Ishikawa (cell line): ENCODE measurements around the gene MAML2.
A peak's percentile ranks its signal among the peaks of the same experiment; 100 is the strongest.

Experiments
- CEBPB ChIP-seq: IDR thresholded peaks from 2 replicates; pipeline ENCODE4 v1.6.1; 2012
- CREB1 ChIP-seq: IDR thresholded peaks from 2 replicates; pipeline ENCODE4 v1.6.1; 2012; ENCODE audit warnings: low read depth
- EGR1 ChIP-seq: IDR thresholded peaks from 2 replicates; pipeline ENCODE4 v1.6.1; 2012
- EP300 ChIP-seq: IDR thresholded peaks from 2 replicates; pipeline ENCODE4 v1.6.1; 2012; ENCODE audit warnings: borderline replicate concordance
- FOXM1 ChIP-seq: IDR thresholded peaks from 2 replicates; pipeline ENCODE4 v1.6.1; 2012; ENCODE audit warnings: low read depth, borderline replicate concordance
- MAX ChIP-seq: IDR thresholded peaks from 2 replicates; pipeline ENCODE4 v1.6.1; 2012
- NFIC ChIP-seq: IDR thresholded peaks from 2 replicates; pipeline ENCODE4 v1.6.1; 2012
- RAD21 ChIP-seq: IDR thresholded peaks from 2 replicates; pipeline ENCODE4 v1.6.1; 2012; ENCODE audit warnings: low read depth
- REST ChIP-seq: IDR thresholded peaks from 2 replicates; pipeline ENCODE4 v1.6.1; 2012; ENCODE audit warnings: low read depth, mild to moderate bottlenecking
- TAF1 ChIP-seq: IDR thresholded peaks from 2 replicates; pipeline ENCODE4 v1.6.1; 2012; ENCODE audit warnings: low read depth, mild to moderate bottlenecking
- TCF12 ChIP-seq: IDR thresholded peaks from 2 replicates; pipeline ENCODE4 v1.6.1; 2012; ENCODE audit warnings: low read depth
- TEAD4 ChIP-seq: IDR thresholded peaks from 2 replicates; pipeline ENCODE4 v1.6.1; 2012
- USF1 ChIP-seq: IDR thresholded peaks from 2 replicates; pipeline ENCODE4 v1.6.1; 2012
- YY1 ChIP-seq: IDR thresholded peaks from 2 replicates; pipeline ENCODE4 v1.6.1; 2012; ENCODE audit warnings: low read depth
- ZBTB7A ChIP-seq: IDR thresholded peaks from 2 replicates; pipeline ENCODE4 v1.6.1; 2012; ENCODE audit warnings: low read depth

MAML2 gene

GRCh38 chr11:96206955-96207354 is 136.0 kb downstream of the MAML2 start:
- TF ChIP-seq EP300, result no peak
- TF ChIP-seq FOXM1, result no peak
- TF ChIP-seq EGR1, result no peak
- TF ChIP-seq USF1, result no peak
- TF ChIP-seq CEBPB, result no peak

GRCh38 chr11:96205460-96205809 is 137.6 kb downstream of the MAML2 start:
- no peak for TF ChIP-seq RAD21
- TF ChIP-seq CREB1, result no peak
- no peak for TF ChIP-seq USF1

GRCh38 chr11:96204721-96205459 is 138.1 kb downstream of the MAML2 start:
- no peak for TF ChIP-seq ZBTB7A
- TF ChIP-seq USF1, result no peak
- TF ChIP-seq EGR1, result no peak
- peak; percentile 51; the same call in 1 of the 2 replicates for TF ChIP-seq NFIC
- TF ChIP-seq REST, result no peak
- TF ChIP-seq CEBPB, result no peak

- TF ChIP-seq EP300 (no peak), EGR1 (no peak), NFIC (no peak), USF1 (no peak), RAD21 (no peak), YY1 (no peak), TEAD4 (no peak), TCF12 (no peak), ZBTB7A (no peak), CREB1 (no peak), MAX (no peak), TAF1 (no peak), REST (no peak), CEBPB (no peak), FOXM1 (no peak)
Observed at GRCh38 chr11:96204366-96204659, 138.7 kb downstream of the MAML2 start.

GRCh38 chr11:96203567-96204365 is 139.2 kb downstream of the MAML2 start:
- no peak; the same call in 1 of the 2 replicates for TF ChIP-seq TEAD4
- no peak for TF ChIP-seq YY1
- TF ChIP-seq MAX, result no peak
- no peak for TF ChIP-seq USF1
- no peak for TF ChIP-seq ZBTB7A
- no peak for TF ChIP-seq EGR1
- no peak for TF ChIP-seq EP300
